B cell (primary cell): ENCODE results near the gene TPH2.

Experiments used
- EZH2 ChIP-seq: IDR thresholded peaks from 2 replicates; pipeline ENCODE4 v1.6.1; 2012; ENCODE audit warnings: borderline replicate concordance, low read depth, mild to moderate bottlenecking, moderate library complexity, low read length; ENCODE audit not compliant: insufficient read depth, poor library complexity, severe bottlenecking
- TF ChIP-seq, protein P1 (sequence below): fragments of 200-600 bp; IDR thresholded peaks from one replicate; pipeline ENCODE4 v1.8.0; 2022; ENCODE audit warnings: antibody characterized with exemption, mild to moderate bottlenecking

DNA sequence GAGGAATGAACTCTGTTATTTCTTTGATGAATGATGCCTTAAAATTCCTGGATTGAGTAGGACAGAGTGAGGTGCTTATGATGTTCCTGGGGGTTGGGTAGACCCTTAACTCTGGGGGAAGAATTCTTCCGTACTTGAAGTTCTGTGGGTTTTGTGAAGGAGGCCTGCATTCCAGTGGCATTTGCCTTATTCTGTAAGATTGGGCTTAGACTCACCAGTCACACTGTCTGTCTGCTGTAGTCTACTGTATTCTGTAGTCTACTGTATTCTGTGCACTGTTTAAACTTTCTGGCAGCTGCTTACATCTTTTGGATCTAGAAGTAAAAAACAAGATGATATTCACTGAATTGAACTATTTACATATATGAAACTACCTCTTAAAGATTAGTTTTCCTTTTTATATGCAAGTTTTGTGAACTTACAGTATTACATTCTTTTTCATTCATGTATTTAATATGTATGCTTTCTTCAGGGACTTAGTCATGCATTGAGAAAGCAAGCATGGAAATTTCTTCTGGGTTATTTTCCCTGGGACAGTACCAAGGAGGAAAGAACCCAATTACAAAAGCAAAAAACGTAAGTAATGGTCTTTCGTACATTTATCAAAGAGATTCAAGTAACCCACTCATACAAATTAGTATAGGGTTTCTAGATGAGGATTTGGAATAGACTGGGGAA is 42.3 kb upstream of the TPH2 start:
- no peak for TF ChIP-seq EZH2
- TF ChIP-seq, protein P1, sequence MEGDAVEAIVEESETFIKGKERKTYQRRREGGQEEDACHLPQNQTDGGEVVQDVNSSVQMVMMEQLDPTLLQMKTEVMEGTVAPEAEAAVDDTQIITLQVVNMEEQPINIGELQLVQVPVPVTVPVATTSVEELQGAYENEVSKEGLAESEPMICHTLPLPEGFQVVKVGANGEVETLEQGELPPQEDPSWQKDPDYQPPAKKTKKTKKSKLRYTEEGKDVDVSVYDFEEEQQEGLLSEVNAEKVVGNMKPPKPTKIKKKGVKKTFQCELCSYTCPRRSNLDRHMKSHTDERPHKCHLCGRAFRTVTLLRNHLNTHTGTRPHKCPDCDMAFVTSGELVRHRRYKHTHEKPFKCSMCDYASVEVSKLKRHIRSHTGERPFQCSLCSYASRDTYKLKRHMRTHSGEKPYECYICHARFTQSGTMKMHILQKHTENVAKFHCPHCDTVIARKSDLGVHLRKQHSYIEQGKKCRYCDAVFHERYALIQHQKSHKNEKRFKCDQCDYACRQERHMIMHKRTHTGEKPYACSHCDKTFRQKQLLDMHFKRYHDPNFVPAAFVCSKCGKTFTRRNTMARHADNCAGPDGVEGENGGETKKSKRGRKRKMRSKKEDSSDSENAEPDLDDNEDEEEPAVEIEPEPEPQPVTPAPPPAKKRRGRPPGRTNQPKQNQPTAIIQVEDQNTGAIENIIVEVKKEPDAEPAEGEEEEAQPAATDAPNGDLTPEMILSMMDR, result no peak
